GM12865 (cell line): Measurements from ENCODE around the gene PEX5.

ENCODE experiments used
- DNase-seq: peaks from one replicate; pipeline ENCODE4 v3.0.0; 2010; ENCODE audit warnings: low read depth
- H3K4me3 ChIP-seq: 2 replicates; pipeline ENCODE4 v1.5.1; 2011; ENCODE audit warnings: mild to moderate bottlenecking, low read depth, low read length, control low read depth
- TF ChIP-seq, protein P1 (sequence below): IDR thresholded peaks from 2 replicates; pipeline ENCODE4 v1.5.1; 2011; ENCODE audit warnings: low read length, control low read depth, low read depth, inconsistent platforms; ENCODE audit not compliant: insufficient read depth; ENCODE audit errors: missing control alignments

Gene PEX5

DNA sequence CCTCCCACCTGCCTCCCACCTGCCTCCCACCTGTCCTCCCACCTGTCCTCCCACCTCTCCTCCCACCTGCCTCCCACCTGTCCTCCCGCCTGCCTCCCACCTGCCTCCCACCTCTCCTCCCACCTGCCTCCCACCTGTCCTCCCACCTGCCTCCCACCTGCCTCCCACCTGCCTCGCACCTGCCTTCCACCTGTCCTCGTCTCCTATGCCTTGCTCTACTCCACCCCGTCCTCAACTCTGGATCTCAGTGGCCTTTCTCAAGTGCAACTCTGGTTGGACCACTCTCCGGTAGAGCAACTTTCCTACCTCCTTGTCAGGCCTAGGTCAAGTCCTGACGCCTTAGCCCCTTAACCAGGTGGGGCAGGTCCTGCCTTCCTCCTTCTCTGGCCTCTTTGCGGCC, 29.3 kb upstream of the PEX5 start:
- TF ChIP-seq, protein P1, sequence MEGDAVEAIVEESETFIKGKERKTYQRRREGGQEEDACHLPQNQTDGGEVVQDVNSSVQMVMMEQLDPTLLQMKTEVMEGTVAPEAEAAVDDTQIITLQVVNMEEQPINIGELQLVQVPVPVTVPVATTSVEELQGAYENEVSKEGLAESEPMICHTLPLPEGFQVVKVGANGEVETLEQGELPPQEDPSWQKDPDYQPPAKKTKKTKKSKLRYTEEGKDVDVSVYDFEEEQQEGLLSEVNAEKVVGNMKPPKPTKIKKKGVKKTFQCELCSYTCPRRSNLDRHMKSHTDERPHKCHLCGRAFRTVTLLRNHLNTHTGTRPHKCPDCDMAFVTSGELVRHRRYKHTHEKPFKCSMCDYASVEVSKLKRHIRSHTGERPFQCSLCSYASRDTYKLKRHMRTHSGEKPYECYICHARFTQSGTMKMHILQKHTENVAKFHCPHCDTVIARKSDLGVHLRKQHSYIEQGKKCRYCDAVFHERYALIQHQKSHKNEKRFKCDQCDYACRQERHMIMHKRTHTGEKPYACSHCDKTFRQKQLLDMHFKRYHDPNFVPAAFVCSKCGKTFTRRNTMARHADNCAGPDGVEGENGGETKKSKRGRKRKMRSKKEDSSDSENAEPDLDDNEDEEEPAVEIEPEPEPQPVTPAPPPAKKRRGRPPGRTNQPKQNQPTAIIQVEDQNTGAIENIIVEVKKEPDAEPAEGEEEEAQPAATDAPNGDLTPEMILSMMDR, result no peak
- H3K4me3 ChIP-seq, result no peak overlapping the region
- DNase-seq, result no peak

DNA sequence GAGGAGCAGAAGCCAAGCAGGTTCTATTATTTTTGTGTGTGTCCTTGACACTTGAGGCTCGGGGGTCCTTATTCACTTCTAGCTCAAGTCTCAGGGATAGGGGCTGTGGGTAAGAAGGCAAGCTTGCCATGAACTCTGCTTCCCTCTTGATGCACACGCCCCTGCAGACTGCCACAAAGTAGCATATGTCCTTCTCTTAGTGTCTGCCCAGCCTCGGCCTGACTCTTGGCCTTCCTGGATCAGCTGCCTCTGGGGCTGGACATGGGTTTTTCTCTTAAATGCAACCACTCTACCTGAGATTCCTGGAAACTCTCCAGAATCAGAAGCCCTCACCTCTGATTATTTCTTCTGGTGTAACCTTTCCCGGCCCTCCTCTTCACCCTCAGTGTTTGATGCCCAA, 28.2 kb upstream of the PEX5 start:
- H3K4me3 ChIP-seq, result no peak overlapping the region
- no peak for DNase-seq
- TF ChIP-seq, protein P1, result no peak

DNA sequence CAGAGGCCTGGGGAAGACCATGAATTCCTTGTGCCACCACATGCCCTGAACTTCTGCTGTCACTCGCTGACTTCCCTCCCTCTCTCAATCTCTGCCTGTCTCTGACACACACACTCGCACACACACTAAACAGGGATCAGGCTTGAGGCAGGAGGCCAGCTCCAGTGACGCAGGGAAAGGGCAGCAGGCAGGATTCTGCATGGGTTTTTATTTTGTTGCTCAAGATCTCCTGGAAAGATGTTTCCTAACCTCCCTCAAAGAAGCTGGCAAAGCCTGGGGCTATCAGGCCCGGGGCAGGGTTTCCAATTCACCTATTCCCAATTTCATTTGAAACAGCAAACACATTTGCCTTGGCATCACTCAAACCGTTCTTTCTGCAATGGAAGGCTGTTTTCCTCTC, 27.7 kb upstream of the PEX5 start:
- no peak overlapping the region for H3K4me3 ChIP-seq
- DNase-seq, result no peak
- TF ChIP-seq, protein P1, result no peak

DNA sequence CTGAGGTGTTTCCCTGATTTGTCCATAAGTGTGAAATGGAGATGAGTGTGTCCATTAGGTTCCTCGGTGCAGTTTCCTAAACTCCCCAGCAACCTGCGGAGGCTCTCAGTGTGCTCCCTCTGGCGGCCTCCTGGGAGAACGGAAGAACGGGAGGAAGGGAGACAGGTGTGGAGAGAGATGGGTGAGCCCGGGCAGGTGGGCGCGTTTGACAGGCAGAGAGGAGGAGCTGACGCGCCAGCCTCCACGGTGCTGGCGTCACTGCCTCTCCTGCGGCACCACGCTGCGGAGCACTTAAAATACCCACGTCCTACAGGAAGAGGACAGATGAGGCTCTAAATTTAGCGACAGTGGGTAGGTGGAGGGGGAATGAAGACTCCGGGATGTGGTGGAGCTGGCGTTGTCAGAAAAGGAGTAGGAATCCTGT, 26.8 kb upstream of the PEX5 start:
- TF ChIP-seq, protein P1, result peak; percentile 18
- no peak overlapping the region for H3K4me3 ChIP-seq
- DNase-seq, result peak; percentile 18

DNA sequence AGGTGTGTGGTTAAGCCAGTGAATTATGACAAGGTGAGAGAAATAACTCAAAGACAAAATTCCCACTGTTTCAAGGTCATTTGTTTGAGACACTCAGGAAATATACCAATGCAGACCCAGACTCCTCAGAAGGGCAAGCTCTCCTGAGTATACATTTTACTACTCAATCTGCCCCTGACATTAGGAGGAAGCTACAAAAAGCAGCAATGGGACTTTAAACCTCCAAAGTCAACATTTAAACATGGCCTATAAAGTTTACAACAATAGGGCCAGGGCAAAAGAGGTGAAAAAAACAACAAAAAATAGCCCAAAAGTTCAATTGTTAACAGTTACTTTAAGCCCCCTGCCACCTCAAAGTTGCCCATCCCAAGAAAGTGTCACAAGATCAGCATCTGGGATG, 19.5 kb upstream of the PEX5 start:
- no peak overlapping the region for H3K4me3 ChIP-seq
- DNase-seq, result no peak
- TF ChIP-seq, protein P1, result no peak

DNA sequence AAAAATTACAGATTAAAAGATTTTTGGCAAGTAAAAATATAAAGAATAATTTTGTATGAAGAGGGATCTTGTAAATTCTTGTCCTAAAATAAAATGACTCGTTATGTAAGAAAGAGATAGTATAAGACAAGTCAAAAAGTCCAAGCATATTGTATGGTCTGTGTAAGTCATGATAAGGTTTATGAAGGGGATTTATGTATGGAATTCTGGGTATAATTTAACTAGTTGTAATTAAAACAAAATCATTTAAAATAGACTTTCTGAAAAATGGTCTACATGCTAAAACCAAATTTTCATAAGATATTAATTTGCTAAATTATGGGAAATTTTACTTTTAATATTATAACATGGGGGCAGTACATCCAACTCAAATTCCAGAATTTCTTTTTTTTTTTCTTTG, 17.6 kb upstream of the PEX5 start:
- DNase-seq, result no peak
- TF ChIP-seq, protein P1, result no peak
- H3K4me3 ChIP-seq, result no peak overlapping the region

DNA sequence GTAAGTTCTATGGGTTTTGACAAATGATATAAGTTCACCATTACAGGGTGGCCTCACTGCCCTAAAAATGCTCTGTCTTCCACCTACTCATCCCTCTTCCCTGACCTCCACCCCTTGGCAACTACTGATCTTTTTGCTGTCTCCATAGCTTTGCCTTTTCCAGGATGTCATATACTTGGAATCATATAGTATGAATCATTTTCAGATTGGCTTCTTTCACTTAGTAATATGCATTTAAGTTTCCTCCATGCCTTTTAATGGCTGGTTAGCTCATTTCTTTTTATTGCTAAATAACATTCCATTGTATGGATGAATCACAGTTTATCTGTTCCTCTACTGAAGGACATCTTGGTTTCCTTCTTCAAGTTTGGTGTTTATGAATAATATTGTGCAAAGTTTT, 14.0 kb upstream of the PEX5 start:
- DNase-seq, result no peak

More for the DNA sequence above, 14.0 kb upstream of the PEX5 start:
- TF ChIP-seq, protein P1, result no peak
- no peak overlapping the region for H3K4me3 ChIP-seq
